SJCRH30 (cell line): ENCODE results near the gene ILKAP. TPM values are rescaled to one million over a fixed set of nuclear protein-coding genes. Genes with fewer than 3 reads are reported as not detected.

Source experiments
- DNase-seq, 2 experiments: peaks; one replicate each; pipeline ENCODE4 v3.0.0-alpha.2; 2015 to 2020
- H3K27ac ChIP-seq: fragments of 250-450 bp; sonication (Bioruptor Pico); 2 replicates; pipeline ENCODE4 v1.5.1; 2020; ENCODE audit warnings: mild to moderate bottlenecking, moderate library complexity
- H3K27me3 ChIP-seq: fragments of 250-450 bp; sonication (Bioruptor Pico); 2 replicates; pipeline ENCODE4 v1.5.1; 2020; ENCODE audit warnings: mild to moderate bottlenecking, moderate library complexity
- H3K36me3 ChIP-seq: fragments of 250-450 bp; sonication (Bioruptor Pico); 2 replicates; pipeline ENCODE4 v1.5.1; 2020; ENCODE audit warnings: mild to moderate bottlenecking, moderate library complexity
- H3K4me1 ChIP-seq: fragments of 250-450 bp; sonication (Bioruptor Pico); 2 replicates; pipeline ENCODE4 v1.5.1; 2020; ENCODE audit warnings: mild to moderate bottlenecking, moderate library complexity
- H3K4me3 ChIP-seq: fragments of 250-450 bp; sonication (Bioruptor Pico); 2 replicates; pipeline ENCODE4 v1.5.1; 2020; ENCODE audit warnings: mild to moderate bottlenecking, moderate library complexity
- H3K9me3 ChIP-seq: fragments of 250-450 bp; sonication (Bioruptor Pico); replicated peaks from 2 replicates; pipeline ENCODE4 v1.5.1; 2020; ENCODE audit warnings: mild to moderate bottlenecking, moderate library complexity
- total RNA-seq: library from RNA; depleted of rRNA; stranded (reverse); fragments of >200 nt; shearing (Covaris generic); gene quantifications from 2 replicates; pipeline ENCODE4 v1.2.3, GENCODE V29; 2014

Gene ILKAP
- total RNA-seq, 1 experiment from 2014 or later, result 71.1 TPM

GRCh38 chr2:238138331-238139195 lies 64.9 kb downstream of the ILKAP start, which contains the start of gene KLHL30:
KLHL30 (plus strand) TSS chr2:238138668; CDS start chr2:238140755, 2,087 bp downstream.
- H3K4me1 ChIP-seq, result peaks cover 70% of the 10 kb centered on the region
- H3K4me3 ChIP-seq, result peak within 1 kb of the TSS; percentile 56
- no peaks in the 10 kb centered on the region for H3K9me3 ChIP-seq
- no peaks in the 10 kb centered on the region; the same call in 1 of the 2 replicates for H3K27me3 ChIP-seq
- peak; percentile 72 to 75 for DNase-seq
- no peaks in the 10 kb centered on the region for H3K36me3 ChIP-seq
- H3K27ac ChIP-seq, result peak within 1 kb of the TSS; percentile 47

- Histone ChIP-seq H3K36me3 (no peaks in the 10 kb centered on the region), H3K27me3 (no peaks in the 10 kb centered on the region; the same call in 1 of the 2 replicates), H3K4me1 (peaks cover 70% of the 10 kb centered on the region), H3K4me3 (no peak overlapping the region), H3K9me3 (no peaks in the 10 kb centered on the region), H3K27ac (no peak overlapping the region)
- no peak for DNase-seq
Measured at GRCh38 chr2:238137885-238138284, 65.6 kb downstream of the ILKAP start.

- Histone ChIP-seq H3K27me3 (no peaks in the 10 kb centered on the region; the same call in 1 of the 2 replicates), H3K9me3 (no peaks in the 10 kb centered on the region), H3K36me3 (no peaks in the 10 kb centered on the region), H3K4me1 (peaks cover 63% of the 10 kb centered on the region), H3K4me3 (no peak overlapping the region), H3K27ac (no peak overlapping the region)
- no peak for DNase-seq
Measured at GRCh38 chr2:238136820-238137537, 66.5 kb downstream of the ILKAP start.

- DNase-seq, result no peak
- Histone ChIP-seq H3K9me3 (no peaks in the 10 kb centered on the region), H3K4me3 (no peak overlapping the region), H3K27ac (no peak overlapping the region), H3K36me3 (no peaks in the 10 kb centered on the region), H3K4me1 (peaks cover 54% of the 10 kb centered on the region), H3K27me3 (no peaks in the 10 kb centered on the region; the same call in 1 of the 2 replicates)
Measured at GRCh38 chr2:238135601-238136150, 67.8 kb downstream of the ILKAP start.

GRCh38 chr2:238134393-238134785 lies 69.1 kb downstream of the ILKAP start:
- Histone ChIP-seq H3K9me3 (no peaks in the 10 kb centered on the region), H3K27ac (no peak overlapping the region), H3K27me3 (no peaks in the 10 kb centered on the region; the same call in 1 of the 2 replicates), H3K36me3 (no peaks in the 10 kb centered on the region), H3K4me3 (no peak overlapping the region), H3K4me1 (peaks cover 47% of the 10 kb centered on the region)
- DNase-seq, result peak; percentile 55 to 56

- Histone ChIP-seq H3K27ac (no peak overlapping the region), H3K9me3 (no peaks in the 10 kb centered on the region), H3K27me3 (no peaks in the 10 kb centered on the region; the same call in 1 of the 2 replicates), H3K4me3 (no peak overlapping the region), H3K4me1 (peaks cover 41% of the 10 kb centered on the region), H3K36me3 (no peaks in the 10 kb centered on the region)
- no peak for DNase-seq
Measured at GRCh38 chr2:238133499-238134392, 69.7 kb downstream of the ILKAP start.

GRCh38 chr2:238132463-238133450 lies 70.7 kb downstream of the ILKAP start:
- no peaks in the 10 kb centered on the region for H3K9me3 ChIP-seq
- no peak for DNase-seq
- peaks cover 31% of the 10 kb centered on the region for H3K4me1 ChIP-seq
- no peak overlapping the region for H3K4me3 ChIP-seq
- H3K27ac ChIP-seq, result no peak overlapping the region
- H3K27me3 ChIP-seq, result no peaks in the 10 kb centered on the region; the same call in 1 of the 2 replicates
- H3K36me3 ChIP-seq, result no peaks in the 10 kb centered on the region

- peaks cover 27% of the 10 kb centered on the region for H3K4me1 ChIP-seq
- DNase-seq, result no peak
- no peaks in the 10 kb centered on the region for H3K9me3 ChIP-seq
- no peaks in the 10 kb centered on the region for H3K36me3 ChIP-seq
- no peak overlapping the region for H3K27ac ChIP-seq
- no peaks in the 10 kb centered on the region; the same call in 1 of the 2 replicates for H3K27me3 ChIP-seq
- no peak overlapping the region for H3K4me3 ChIP-seq
Measured at GRCh38 chr2:238131761-238132462, 71.6 kb downstream of the ILKAP start.

GRCh38 chr2:238130696-238131628 lies 72.5 kb downstream of the ILKAP start:
- Histone ChIP-seq H3K27ac (no peak overlapping the region), H3K36me3 (no peaks in the 10 kb centered on the region), H3K9me3 (0 out of 2 replicates have a peak, but pooled peaks cover 4% of the 10 kb centered on the region), H3K4me1 (peaks cover 22% of the 10 kb centered on the region), H3K27me3 (no peaks in the 10 kb centered on the region; the same call in 1 of the 2 replicates), H3K4me3 (no peak overlapping the region)
- no peak for DNase-seq

- H3K9me3 ChIP-seq, result 0 out of 2 replicates have a peak, but pooled peaks cover 4% of the 10 kb centered on the region
- H3K4me3 ChIP-seq, result no peak overlapping the region
- no peaks in the 10 kb centered on the region; the same call in 1 of the 2 replicates for H3K27me3 ChIP-seq
- H3K27ac ChIP-seq, result no peak overlapping the region
- peaks cover 22% of the 10 kb centered on the region for H3K4me1 ChIP-seq
- H3K36me3 ChIP-seq, result no peaks in the 10 kb centered on the region
- DNase-seq, result no peak
Measured at GRCh38 chr2:238130111-238130695, 73.3 kb downstream of the ILKAP start.

- DNase-seq, result no peak
- H3K27ac ChIP-seq, result no peak overlapping the region
Measured at GRCh38 chr2:238129166-238130010, 74.1 kb downstream of the ILKAP start.

More at GRCh38 chr2:238129166-238130010, 74.1 kb downstream of the ILKAP start:
- Histone ChIP-seq H3K27me3 (no peaks in the 10 kb centered on the region; the same call in 1 of the 2 replicates), H3K36me3 (no peaks in the 10 kb centered on the region), H3K9me3 (0 out of 2 replicates have a peak, but pooled peaks cover 4% of the 10 kb centered on the region), H3K4me3 (no peak overlapping the region), H3K4me1 (peaks cover 17% of the 10 kb centered on the region)
